Right lung (tissue), 5 donors: ENCODE results near the gene FAP. TPM values are rescaled to one million over a fixed set of nuclear protein-coding genes. Genes with fewer than 3 reads are reported as not detected.

Experiments used
- DNase-seq, 2 donors: peaks; one replicate each; pipeline ENCODE4 v3.0.0-alpha.2; 2013
- polyA plus RNA-seq, 5 donors: library from polyadenylated mRNA; unstranded; fragments of 120-200 nt; gene quantifications; one replicate each; pipeline versions ENCODE4 v1.2.1 to v1.2.3, GENCODE V29; 2013; ENCODE audit warnings: inconsistent platforms in 1 of 5, low replicate concordance in 1 of 5; ENCODE audit not compliant: insufficient read length in 5 of 5, insufficient read depth in 1 of 5

FAP gene
- polyA plus RNA-seq, 5 donors = 17.1 to 51.6 (median 32.5) TPM

- DNase-seq = no peak
Measured at GRCh38 chr2:162197069-162197825, 46.0 kb downstream of the FAP start.

DNA sequence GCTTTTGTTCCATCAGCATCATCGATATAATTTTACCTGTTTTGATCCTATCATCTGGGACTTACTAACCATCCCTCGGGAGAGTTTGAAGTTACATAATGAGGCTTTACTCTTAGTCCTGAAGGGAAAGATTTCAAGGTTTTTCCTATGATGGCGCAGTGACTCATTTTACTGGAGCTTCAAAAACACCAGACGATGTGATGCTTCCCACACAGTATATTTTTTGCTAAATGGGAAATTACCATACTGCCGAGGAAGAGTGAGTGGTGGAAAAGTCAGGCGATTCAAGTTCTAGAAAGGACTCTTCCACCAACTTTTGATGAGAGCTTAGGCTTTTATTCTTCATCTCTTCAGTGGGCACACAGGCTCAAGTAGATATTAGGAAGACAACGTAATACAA lies 46.6 kb downstream of the FAP start:
- DNase-seq = no peak

DNA sequence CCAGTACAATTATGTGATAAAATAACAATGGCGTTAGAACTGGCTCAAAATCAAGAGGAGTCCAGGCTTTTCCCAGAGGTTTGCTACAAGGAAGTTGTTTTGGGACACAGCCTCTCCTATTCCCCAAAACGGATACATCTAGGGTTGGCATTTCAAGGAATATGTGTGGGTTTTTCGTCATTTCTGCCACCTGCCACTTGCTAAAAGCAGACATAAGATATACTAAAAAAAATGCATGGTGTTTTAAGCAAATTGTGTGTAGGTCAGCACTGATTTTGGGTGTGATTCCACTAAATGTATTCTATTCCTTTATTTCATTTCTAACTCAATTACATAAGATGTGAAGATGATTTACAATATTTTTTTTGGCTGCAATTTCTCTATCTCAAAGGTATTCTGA lies 54.8 kb downstream of the FAP start:
- DNase-seq = no peak

DNA sequence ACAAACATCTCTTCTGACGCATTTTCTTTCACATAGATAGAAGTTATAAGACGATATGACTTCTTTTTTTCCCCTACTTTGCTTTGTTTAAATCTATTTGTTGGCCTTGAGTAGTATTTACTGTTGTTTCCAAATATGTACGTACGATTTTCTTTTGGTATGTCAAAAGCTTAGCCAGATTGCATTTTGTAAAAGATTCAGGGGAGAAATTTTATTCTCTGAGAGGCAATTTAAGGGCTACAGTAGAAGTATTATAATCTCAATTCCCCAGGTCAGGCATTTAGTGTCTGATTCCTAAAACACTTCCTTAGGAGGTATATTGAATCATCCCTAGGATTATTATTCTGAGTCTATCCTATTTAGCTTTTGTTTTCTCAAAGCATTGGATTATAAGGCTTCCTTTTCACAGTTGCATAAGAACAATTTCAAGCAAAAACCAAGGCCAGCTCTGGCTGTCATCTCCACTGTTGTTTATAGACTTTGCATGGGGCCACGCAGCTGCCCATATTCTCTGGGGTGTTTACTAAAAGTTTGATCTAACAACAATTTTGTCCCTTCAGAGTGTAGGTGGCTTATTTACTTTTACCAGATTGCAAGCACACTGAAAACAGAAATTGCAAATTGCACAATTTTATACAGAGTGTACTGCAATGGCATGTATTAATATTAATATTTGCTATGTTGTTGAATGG lies 57.6 kb downstream of the FAP start:
- no peak for DNase-seq

- DNase-seq = no peak
Measured at GRCh38 chr2:162184821-162185450, 58.3 kb downstream of the FAP start.

DNA sequence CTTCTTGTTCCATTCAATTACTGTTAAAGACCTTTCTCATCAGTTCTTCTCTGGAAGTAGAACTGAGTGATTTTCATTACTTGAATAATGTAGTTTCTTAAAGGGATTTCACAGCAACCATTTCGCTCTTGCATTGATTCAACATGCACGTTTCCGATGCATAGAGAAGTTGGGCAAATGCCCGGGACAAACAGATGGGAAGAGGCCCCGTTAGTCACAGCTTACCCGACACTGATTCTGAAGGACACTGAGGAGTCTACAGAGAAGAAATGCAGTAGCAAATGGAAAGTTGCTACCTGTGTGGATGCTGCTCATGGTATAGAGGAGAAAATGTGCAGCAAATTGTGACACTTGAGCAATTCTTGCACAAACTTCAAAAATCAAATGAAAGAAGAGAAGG lies 58.9 kb downstream of the FAP start:
- no peak for DNase-seq

GRCh38 chr2:162182395-162182794 lies 60.9 kb downstream of the FAP start:
- no peak for DNase-seq

- no peak for DNase-seq
Measured at GRCh38 chr2:162177301-162177700, 65.9 kb downstream of the FAP start.

DNA sequence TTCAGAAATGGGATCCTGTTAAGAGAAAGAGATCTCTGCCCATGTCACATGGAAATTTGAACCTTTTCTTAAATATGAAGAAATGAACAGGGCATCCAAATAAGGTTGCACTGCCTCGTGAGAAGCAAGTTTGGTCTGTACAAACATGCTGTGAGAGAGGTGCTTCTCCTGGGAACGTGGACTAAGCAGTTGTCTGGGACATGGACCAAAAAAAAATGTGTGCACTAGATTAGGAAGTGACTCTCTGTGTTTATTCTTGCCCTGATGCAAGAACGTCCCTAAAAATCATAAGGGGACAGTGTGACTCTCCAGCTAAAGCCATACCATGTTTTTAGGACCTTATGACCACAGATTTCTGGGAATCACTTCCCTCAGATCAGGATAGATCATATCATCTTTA lies 67.5 kb downstream of the FAP start:
- no peak for DNase-seq

DNA sequence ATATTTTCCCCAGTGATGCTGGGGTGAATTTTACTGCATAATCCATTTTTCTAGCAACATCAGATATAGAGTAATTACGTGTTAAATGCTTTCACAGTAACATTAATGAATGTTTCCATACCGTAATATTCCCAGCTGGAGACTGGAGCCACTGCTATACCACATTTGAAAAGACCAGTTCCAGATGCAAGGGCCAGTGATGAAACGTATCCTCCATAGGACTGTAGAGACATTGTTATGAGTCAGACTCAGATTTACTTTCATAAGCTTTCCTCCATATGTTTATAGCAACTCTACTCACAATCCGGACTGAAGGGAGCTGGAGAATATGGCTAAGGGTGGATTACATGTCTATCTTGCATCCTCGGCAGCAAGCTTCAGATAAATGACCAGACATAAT lies 68.5 kb downstream of the FAP start:
- DNase-seq = no peak

DNA sequence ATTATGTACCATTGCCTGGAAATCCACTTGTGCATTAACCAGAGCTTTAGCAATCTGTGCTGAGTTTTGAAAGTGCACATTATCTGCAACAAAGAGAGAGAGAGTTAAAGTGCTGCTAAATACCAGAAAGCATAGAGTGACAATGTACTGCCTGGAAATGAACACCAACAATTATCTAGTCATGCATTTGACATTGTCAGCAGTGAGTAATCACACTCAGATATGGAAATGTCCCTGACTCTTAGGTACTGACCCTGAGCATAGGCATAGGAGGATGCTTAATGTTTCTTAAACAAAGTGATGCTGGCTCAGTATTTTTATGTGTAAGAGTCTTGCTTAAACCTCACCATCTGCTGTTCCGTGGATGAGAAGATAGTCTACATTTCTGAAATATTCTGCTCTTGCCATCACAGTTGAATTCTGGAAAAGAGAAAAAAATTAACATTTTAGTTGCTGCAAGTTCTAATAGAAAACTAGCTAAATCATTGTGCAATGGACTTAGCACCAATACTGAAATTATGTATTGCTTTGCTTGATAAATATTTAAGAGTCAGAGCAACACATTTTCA lies 70.4 kb downstream of the FAP start:
- DNase-seq = no peak

DNA sequence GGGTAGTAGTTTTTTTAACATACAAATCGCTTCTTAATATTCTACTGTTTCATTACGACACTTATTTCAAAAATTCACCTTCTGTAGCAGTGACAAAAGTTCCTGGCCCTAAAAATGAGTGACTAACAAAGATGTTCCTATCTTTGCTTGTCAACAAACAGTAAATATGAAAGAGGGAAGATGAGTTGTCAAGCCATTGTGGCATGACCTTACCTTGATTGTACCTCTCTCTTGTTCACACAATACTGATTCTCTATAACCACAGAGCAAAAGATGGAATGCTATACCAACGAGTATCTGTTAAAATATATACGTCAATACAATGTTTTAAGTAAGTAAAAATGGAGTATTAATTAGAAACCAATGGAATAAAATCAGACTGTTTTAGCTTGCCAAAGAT lies 76.5 kb downstream of the FAP start:
- no peak for DNase-seq

DNA sequence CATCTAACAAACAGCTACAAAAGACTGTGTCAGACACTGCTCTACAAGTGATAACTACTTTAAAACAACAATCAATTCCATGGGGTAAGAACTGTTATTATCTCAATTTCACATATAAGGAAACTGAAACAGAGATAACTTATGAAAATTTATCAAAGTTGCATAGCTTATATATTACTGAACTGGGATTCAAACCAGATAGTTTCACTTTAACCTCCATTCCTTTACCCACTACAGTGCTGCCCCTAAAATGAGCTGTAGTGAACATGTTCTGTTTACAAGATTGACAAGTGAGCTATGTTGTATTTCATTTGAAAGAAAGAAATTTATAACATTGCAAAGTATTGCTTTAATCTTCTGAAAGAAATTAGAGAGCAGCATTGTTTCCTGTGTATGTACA lies 77.1 kb downstream of the FAP start:
- no peak for DNase-seq

DNA sequence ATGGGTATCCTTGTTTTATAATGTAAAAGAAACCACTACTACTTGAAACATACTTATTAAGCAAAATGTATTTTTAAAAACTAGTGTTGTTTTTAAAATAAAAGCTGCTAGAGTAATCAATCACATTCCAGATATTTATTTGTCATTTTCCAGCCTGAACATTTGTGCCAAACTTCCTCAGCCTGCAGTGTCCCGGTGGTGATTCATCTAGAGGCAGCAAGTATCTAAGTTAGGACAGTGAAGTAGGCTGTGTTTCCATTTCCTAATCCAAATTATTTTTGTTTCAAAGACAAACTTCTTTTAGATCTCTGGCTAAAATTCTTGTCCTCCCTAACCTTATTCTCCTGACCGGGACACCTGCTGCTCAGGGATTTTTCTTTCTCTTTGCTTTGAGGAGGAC lies 78.4 kb downstream of the FAP start:
- no peak for DNase-seq

DNA sequence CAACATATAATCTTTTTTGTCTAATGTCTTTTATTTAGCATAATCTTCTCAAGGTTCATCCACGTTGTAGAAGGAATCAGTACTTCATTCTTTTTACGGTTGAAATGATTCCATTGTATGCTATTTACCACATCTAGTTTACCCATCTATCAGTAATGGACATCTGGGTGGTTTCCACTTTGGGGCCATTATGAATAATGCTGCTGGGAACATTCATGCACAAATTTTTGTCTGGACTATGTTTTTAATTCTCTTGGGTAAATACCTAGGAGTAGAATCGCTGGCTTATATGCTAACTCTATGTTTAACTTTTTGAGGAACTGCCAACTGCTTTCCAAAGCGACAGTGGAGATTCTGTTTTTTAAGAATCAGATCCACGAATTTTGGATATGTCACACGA lies 83.8 kb downstream of the FAP start:
- no peak for DNase-seq

DNA sequence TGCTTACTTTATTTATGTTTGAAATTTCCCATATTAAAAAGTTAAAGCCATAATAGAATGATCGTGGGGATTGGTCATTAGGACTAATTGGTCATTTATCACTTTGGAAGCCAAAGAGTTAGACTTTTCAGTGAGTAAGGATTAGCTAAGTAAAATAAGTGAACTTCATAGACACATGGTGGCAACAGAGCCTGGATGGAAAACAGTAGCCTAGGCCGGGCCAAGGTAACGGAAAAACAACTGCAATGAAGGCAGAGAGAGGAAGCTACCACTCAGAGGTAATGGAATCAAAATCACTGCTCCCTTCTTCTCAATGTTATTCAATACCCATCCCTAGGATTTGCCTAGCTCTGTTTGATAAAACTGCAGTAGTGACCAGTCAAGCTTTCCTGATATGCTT lies 87.1 kb downstream of the FAP start:
- no peak for DNase-seq

DNA sequence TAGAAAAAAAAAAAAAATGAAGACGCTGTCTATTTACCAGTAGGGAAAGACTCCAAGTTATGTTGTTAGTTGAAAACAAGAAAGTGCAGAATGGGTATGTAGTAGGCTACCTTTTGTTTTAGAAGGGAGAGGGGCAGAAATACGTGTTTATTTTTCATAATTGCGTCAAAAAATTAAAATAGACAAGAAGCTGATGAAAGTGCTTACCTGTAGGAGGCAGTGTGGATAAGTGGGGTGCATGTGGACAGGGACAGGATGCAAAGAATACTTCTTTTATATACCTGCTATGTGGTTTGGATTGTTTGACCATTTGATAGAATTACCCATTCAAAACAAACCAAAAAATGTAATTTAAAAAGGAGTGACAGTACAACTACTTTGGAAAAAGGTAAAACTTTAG lies 88.2 kb downstream of the FAP start:
- DNase-seq = no peak

DNA sequence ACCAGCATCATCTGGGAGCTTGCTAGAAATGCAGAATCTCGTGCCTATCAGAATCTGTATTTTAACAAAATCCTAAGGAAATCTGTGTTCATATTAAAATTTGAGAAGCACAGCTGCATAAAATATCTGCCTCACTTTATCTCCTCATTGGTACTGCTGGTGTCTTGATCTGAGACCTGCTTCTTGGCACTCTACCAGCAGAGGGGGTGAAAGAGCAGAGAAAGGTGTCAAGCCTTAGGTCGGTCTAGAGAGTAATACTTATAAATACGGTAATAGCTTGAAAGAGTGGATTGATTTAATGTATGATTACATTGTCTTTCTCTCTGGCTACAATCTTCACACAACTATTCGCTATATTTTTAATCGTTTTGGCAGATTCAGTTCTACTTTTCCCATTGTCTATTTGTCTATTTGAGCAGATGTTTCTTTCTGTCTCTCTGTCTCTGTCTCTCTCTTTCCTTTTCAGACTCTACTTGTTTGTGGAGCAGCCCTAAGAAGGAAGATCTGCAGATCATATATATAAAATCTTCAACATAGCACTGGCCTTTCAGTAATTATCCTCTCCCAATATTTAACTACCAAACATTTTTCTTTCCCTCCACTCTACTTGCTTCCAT lies 89.5 kb downstream of the FAP start:
- peak; percentile 24 to 29 for DNase-seq

GRCh38 chr2:162152147-162152546 lies 91.1 kb downstream of the FAP start, which contains the start of gene GCG:
Gene GCG (minus strand): TSS chr2:162152247. CDS start chr2:162149178, 3,069 bp downstream.
- DNase-seq = no peak

- DNase-seq = no peak
Measured at GRCh38 chr2:162149940-162150339, 93.3 kb downstream of the FAP start.

DNA sequence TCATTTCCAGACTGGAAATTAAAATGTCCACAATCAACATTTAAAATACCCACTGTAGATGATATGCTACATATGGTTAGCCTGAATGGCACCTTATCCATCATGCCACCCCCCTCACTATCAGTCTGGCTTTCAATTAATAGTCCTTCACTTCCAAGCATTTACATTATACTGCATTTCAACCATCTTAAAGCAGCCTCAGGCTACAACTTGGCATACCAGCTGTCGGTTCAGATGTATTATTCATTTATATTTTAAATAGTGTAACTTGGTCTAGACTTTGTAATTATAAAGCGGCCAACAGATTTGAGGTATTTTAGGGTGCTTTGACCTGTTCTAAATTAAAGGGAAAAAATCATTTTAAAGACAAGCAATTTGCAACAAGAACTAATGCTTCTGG lies 93.8 kb downstream of the FAP start:
- DNase-seq = no peak

GRCh38 chr2:162148956-162149355 lies 94.3 kb downstream of the FAP start:
- no peak for DNase-seq
